H1 (cell line): Measurements from ENCODE around the gene AQP11. TPM values are rescaled to one million over a fixed set of nuclear protein-coding genes. Genes with fewer than 3 reads are reported as not detected.

Experiments
- ATF2 ChIP-seq: IDR thresholded peaks from 2 replicates; pipeline ENCODE4 v1.6.1; 2012; ENCODE audit warnings: low read length, inconsistent platforms
- BCL11A ChIP-seq, 2 experiments: IDR thresholded peaks; one replicate each; pipeline ENCODE4 v1.6.1; 2011; ENCODE audit warnings: low read depth in 2 of 2, low read length in 2 of 2, mild to moderate bottlenecking in 2 of 2
- RFX5 ChIP-seq: IDR thresholded peaks from 2 replicates; pipeline ENCODE4 v1.6.1; 2011; ENCODE audit warnings: low read depth, low read length, improper control_type of control experiment, borderline replicate concordance
- polyA plus RNA-seq, 7 experiments: library from polyadenylated mRNA; depleted of rRNA in 3 of 7; stranded (reverse) in 5 of 7; unstranded in 2 of 7; fragments of >200 nt in 5 of 7; fragments of 200-250 nt in 2 of 7; gene quantifications; 1 replicate in 5 of 7; 2 replicates in 1 of 7; 4 replicates in 1 of 7; pipeline versions ENCODE4 v1.2.1 to v1.2.3, GENCODE V29; 2011 to 2013; ENCODE audit warnings: missing spikeins in 2 of 7, mixed read lengths in 2 of 7
- total RNA-seq: library from RNA; stranded (reverse); fragmentation: NEBNext Ultra II Directional; extraction: Animal tissue kit (Norgen Biotek cat#: 25700); gene quantifications from 2 replicates; pipeline ENCODE4 v1.2.1, GENCODE V29; 2021

Gene AQP11
- total and polyA plus RNA-seq, 2 of the 8 experiments (the other 6 are each of a cell fraction or from before 2014, with no cell fraction given): 1.1 to 1.6 TPM

GRCh38 chr11:77604281-77604680 lies 14.5 kb downstream of the AQP11 start (continued):
- TF ChIP-seq BCL11A (IDR thresholded peaks at IDR 0.05; ENCODE audit: low read depth in 2 of 2, low read length in 2 of 2) (no peak), ATF2 (no peak), RFX5 (no peak)
